Gastroesophageal sphincter (tissue), 4 donors: ENCODE data around the gene KIAA1614. TPM values are rescaled to one million over a fixed set of nuclear protein-coding genes. Genes with fewer than 3 reads are reported as not detected.

Experiments used
- ATAC-seq: fragments of 150-250 bp; one replicate; pipeline ENCODE4 v1.9.1; 2016; ENCODE audit warnings: mild to moderate bottlenecking, moderate library complexity
- H3K27ac ChIP-seq, 4 donors: fragments of 200-600 bp; sonication (generic) in 3 of 4; 1 replicate in 3 of 4; 2 replicates in 1 of 4; pipeline ENCODE4 v1.5.1; 2016 to 2019
- H3K27me3 ChIP-seq: fragments of 200-600 bp; sonication (generic); one replicate; pipeline ENCODE4 v1.5.1; 2019
- H3K36me3 ChIP-seq, 2 donors: fragments of 200-600 bp; sonication (generic); one replicate each; pipeline ENCODE4 v1.5.1; 2019; ENCODE audit warnings: control low read depth in 1 of 2
- H3K4me1 ChIP-seq, 3 donors: fragments of 200-600 bp; sonication (generic); 1 replicate in 2 of 3; 2 replicates in 1 of 3; pipeline ENCODE4 v1.5.1; 2016 to 2019; ENCODE audit warnings: control low read depth in 2 of 3
- H3K4me3 ChIP-seq, 2 donors: fragments of 200-600 bp; sonication (generic); one replicate each; pipeline ENCODE4 v1.5.1; 2019; ENCODE audit warnings: mild to moderate bottlenecking in 1 of 2, moderate library complexity in 1 of 2
- H3K9me3 ChIP-seq, 3 donors: fragments of 200-600 bp; sonication (generic); one replicate each; pipeline ENCODE4 v1.5.1; 2017 to 2019; ENCODE audit warnings: control low read depth in 2 of 3
- EP300 ChIP-seq: sonication (generic); formaldehyde crosslinking; IDR thresholded peaks from one replicate; pipeline ENCODE4 v1.6.1; 2017; ENCODE audit warnings: antibody characterized with exemption, mild to moderate bottlenecking
- POLR2A ChIP-seq, 2 donors: fragments of 450-650 bp; IDR thresholded peaks; one replicate each; pipeline ENCODE4 v1.6.1; 2017; ENCODE audit warnings: antibody characterized with exemption in 2 of 2, mild to moderate bottlenecking in 2 of 2, moderate library complexity in 1 of 2
- POLR2AphosphoS5 ChIP-seq: sonication (generic); formaldehyde crosslinking; IDR thresholded peaks from one replicate; pipeline ENCODE4 v1.6.1; 2017; ENCODE audit warnings: antibody characterized with exemption
- WGBS, 2 donors: methylation state at CpG; one replicate each; pipeline ENCODE4 v1.1.5; 2018; ENCODE audit warnings: low coverage in 1 of 2; 5-methylcytosine and 5-hydroxymethylcytosine counted together
- total RNA-seq, 4 donors: library from RNA; depleted of rRNA; stranded (reverse); fragments of >200 nt; gene quantifications; one replicate each; pipeline ENCODE4 v1.1.0, GENCODE V29; 2016
- TF ChIP-seq, protein P1 (sequence below), 4 experiments: fragments of 200-600 bp in 2 of 4; fragments of 450-650 bp in 2 of 4; sonication (generic) in 1 of 4; IDR thresholded peaks; one replicate each; pipeline ENCODE4 v1.5.1; 2017 to 2019; ENCODE audit warnings: antibody characterized with exemption in 4 of 4, mild to moderate bottlenecking in 2 of 4, moderate library complexity in 2 of 4

KIAA1614 gene
- total RNA-seq, 4 donors from 2014 or later: 11.2 to 30.9 (median 16.7) TPM

DNA sequence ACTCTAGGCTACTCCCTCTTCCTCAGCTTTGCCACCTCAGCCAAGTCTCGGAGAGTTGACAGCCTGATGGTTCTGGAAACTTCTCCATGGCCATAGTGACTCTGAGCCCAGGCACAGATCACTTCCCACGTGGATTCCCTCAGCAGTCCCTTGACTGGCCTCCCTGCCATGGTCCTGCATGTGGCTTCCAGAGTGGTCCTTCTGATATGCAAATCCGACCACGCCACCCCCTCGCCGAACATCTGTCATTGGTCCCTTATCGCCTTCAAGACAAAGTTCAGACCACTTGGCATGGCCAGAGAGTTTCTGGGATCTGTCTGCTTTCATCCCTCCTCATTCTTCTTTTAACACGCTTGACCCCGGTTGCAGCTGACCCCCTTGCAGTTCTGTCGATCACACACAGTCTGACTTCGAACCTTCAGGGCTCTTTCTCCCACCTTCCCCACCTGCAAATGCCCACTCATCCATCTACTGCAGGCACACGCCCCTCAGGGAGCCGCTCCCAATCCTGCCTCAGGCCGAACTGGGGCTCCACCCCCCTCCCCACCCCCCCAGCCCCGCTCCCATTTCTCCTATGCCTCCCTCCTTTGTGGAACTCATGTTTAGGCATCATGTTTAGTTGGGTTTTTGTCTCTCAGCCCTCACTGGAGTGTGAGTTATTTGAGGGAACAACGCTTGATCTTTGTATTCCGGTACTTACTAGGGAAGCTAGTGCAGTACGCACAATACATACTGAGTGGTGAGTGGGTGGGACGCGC lies 29.0 kb downstream of the KIAA1614 start:
- H3K4me3 ChIP-seq: no peak overlapping the region
- no peak for ATAC-seq
- H3K9me3 ChIP-seq: no peaks in the 10 kb centered on the region
- peaks cover 0 to 97% of the 10 kb centered on the region in 2 donors for H3K36me3 ChIP-seq
- TF ChIP-seq, protein P1, sequence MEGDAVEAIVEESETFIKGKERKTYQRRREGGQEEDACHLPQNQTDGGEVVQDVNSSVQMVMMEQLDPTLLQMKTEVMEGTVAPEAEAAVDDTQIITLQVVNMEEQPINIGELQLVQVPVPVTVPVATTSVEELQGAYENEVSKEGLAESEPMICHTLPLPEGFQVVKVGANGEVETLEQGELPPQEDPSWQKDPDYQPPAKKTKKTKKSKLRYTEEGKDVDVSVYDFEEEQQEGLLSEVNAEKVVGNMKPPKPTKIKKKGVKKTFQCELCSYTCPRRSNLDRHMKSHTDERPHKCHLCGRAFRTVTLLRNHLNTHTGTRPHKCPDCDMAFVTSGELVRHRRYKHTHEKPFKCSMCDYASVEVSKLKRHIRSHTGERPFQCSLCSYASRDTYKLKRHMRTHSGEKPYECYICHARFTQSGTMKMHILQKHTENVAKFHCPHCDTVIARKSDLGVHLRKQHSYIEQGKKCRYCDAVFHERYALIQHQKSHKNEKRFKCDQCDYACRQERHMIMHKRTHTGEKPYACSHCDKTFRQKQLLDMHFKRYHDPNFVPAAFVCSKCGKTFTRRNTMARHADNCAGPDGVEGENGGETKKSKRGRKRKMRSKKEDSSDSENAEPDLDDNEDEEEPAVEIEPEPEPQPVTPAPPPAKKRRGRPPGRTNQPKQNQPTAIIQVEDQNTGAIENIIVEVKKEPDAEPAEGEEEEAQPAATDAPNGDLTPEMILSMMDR (IDR thresholded peaks at IDR 0.05): no peak
- TF ChIP-seq POLR2A (IDR thresholded peaks at IDR 0.05) (no peak), EP300 (no peak), POLR2AphosphoS5 (no peak)
- H3K27me3 ChIP-seq: no peaks in the 10 kb centered on the region
- H3K4me1 ChIP-seq: no peaks in the 10 kb centered on the region
- WGBS, 2 donors: 79 to 95% methylated on average over 7 to 15 of the region's 20 CpGs
- H3K27ac ChIP-seq: no peak overlapping the region

DNA sequence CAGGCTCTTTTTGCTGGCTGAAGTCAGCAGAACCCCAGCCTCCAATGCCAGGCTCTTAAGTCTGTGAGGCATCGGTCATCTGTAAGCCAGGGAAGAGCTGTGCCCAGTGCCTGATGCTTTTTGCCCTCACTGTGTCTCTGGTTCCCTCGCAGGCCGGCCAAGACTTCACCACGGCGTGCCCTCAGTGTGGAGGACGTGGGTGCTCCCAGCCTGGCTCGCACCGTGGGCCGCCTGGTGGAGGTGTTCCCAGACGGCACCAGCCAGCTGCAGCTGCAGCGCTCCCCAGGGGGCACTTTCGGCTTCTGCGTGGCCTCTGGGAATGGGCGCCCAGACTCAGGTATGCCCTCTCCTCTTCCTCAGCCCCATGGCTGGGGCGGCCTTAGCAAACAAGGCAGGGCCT lies 32.5 kb downstream of the KIAA1614 start:
- no peaks in the 10 kb centered on the region for H3K9me3 ChIP-seq
- TF ChIP-seq POLR2AphosphoS5 (no peak), EP300 (no peak), POLR2A (IDR thresholded peaks at IDR 0.05) (no peak)
- TF ChIP-seq, protein P1 (IDR thresholded peaks at IDR 0.05): no peak
- H3K4me3 ChIP-seq: no peak overlapping the region
- WGBS, 2 donors: no CpG with 5 or more reads among the region's 15 CpGs
- no peak for ATAC-seq
- H3K27me3 ChIP-seq: no peaks in the 10 kb centered on the region
- no peak overlapping the region for H3K27ac ChIP-seq
- H3K4me1 ChIP-seq: no peaks in the 10 kb centered on the region
- peaks cover 0 to 97% of the 10 kb centered on the region in 2 donors for H3K36me3 ChIP-seq

DNA sequence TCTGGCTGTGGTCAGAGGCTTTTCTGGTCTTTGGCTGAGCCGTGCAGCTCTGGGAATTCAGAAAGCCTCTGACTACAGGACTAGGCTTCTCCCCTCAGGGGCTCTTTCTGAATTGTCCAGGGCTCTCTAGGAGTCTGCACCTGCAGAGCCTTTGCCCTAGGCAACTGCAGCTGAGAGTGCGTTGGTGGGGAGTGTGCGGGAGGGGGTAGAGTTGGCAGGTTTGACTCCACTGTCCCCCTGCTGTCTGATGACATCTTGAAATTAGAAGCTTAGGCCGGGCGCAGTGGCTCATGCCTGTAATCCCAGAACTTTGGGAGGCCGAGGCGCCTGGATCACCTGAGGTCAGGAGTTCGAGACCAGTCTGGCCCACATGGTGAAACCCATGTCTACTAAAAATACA lies 32.9 kb downstream of the KIAA1614 start:
- WGBS, 2 donors: 89% methylated on average over 3 of the region's 8 CpGs; no CpG with 5 or more reads in 1 of the 2 donors

DNA sequence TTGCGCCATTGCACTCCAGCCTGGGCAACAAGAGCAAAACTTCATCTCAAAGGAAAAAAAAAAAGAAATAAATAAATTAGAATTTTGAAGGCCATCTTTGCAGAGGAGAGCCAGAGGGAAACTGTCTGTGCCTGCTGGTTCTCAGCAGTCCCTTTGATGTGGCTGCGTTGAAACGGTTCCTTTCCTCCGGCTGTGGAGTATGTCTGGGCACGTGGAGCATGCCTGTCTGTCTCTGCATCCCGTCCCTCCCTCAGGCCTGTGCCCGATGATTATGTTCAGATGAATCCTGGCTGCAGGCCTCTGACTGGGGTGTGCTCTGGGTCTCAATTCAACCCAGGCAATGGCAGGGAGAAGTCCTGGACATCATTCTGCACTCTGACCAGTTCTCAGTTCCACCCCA lies 33.4 kb downstream of the KIAA1614 start:
- Histone ChIP-seq H3K36me3 (peaks cover 0 to 97% of the 10 kb centered on the region in 2 donors), H3K9me3 (no peaks in the 10 kb centered on the region), H3K27me3 (no peaks in the 10 kb centered on the region), H3K4me3 (no peak overlapping the region), H3K4me1 (no peaks in the 10 kb centered on the region), H3K27ac (no peak overlapping the region)
- TF ChIP-seq POLR2A (IDR thresholded peaks at IDR 0.05) (no peak), EP300 (no peak), POLR2AphosphoS5 (no peak)
- TF ChIP-seq, protein P1 (IDR thresholded peaks at IDR 0.05): no peak
- ATAC-seq: no peak
- 84 to 87% methylated on average over 2 to 5 of the region's 7 CpGs for WGBS, 2 donors

More for the DNA sequence above, 32.9 kb downstream of the KIAA1614 start:
- H3K4me3 ChIP-seq: no peak overlapping the region
- H3K27ac ChIP-seq: no peak overlapping the region
- no peaks in the 10 kb centered on the region for H3K4me1 ChIP-seq
- ATAC-seq: no peak
- H3K36me3 ChIP-seq: peaks cover 0 to 97% of the 10 kb centered on the region in 2 donors
- TF ChIP-seq POLR2A (IDR thresholded peaks at IDR 0.05): no peak
- no peak for TF ChIP-seq EP300
- H3K9me3 ChIP-seq: no peaks in the 10 kb centered on the region
- no peaks in the 10 kb centered on the region for H3K27me3 ChIP-seq

DNA sequence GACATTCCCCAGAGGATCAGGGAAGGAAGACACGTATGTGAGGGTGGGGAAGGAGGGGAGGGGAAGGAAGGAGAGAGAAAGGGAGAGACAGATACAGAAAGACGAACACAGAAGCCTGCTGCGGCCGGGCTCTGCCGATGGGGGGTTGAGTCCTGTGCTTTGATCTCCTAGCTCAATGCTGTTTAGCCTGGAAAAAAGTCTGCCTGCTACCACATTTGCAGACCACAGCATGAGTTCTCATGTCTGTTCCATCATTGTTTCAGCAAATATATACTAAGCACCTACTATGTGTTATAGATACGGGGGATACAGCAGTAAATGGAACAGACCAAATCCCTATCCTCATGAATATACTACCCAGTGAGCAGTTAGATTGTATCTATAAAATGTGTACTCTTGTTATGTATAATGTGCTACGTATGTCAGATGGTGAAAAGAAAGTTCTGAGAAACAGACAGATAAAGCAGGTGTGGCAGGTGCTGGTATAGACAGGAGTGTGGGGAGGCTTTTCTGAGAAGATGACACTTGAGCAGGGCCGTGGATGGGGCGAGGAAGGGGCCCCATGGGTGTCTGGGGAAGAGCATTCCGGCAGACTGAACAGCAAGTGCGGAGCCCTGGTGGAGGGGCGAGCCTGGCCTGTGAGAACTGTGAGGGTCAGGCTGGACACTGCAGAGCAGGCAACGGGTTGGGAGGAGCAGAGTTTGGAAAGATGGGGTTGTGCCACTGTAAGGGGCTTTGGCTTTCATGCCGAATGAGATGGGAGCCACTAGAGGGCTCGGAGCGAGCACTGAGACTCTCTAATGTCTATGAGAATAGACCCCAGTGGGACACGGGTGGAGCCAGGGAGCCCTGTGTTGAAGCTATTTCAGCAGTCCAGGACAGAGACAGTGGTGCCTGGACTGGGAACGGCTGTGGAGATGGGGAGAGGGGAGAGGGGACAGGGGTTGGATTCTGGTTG lies 34.1 kb downstream of the KIAA1614 start:
- Histone ChIP-seq H3K27ac (no peak overlapping the region), H3K9me3 (no peaks in the 10 kb centered on the region), H3K4me3 (no peak overlapping the region), H3K27me3 (no peaks in the 10 kb centered on the region), H3K4me1 (peaks cover 0 to 2% (median 0%) of the 10 kb centered on the region in 3 donors), H3K36me3 (peaks cover 0 to 92% of the 10 kb centered on the region in 2 donors)
- no peak for ATAC-seq
- TF ChIP-seq, protein P1 (IDR thresholded peaks at IDR 0.05): no peak
- TF ChIP-seq EP300 (no peak), POLR2AphosphoS5 (no peak), POLR2A (IDR thresholded peaks at IDR 0.05) (no peak)
- WGBS, 2 donors: 85 to 94% methylated on average over 7 to 16 of the region's 18 CpGs
